ENCODE results near the gene CDKN2B-AS1.

CDKN2B-AS1 gene

GRCh38 chr9:21982861-21983560 is 11.6 kb upstream of the CDKN2B-AS1 start:
- no peak for DNase-seq

GRCh38 chr9:21983561-21983935 is 11.0 kb upstream of the CDKN2B-AS1 start:
- DNase-seq, result no peak

GRCh38 chr9:21984101-21984500 is 10.5 kb upstream of the CDKN2B-AS1 start:
- DNase-seq, result no peak

- no peak for DNase-seq
These were observed 8.5 kb upstream of the CDKN2B-AS1 start for GRCh38 chr9:21985964-21986667.

- no peak for DNase-seq
These were observed 6.3 kb upstream of the CDKN2B-AS1 start for GRCh38 chr9:21988056-21988990.

GRCh38 chr9:21989440-21990189 is 5.0 kb upstream of the CDKN2B-AS1 start:
- DNase-seq, result no peak

GRCh38 chr9:21991072-21991959 is 3.3 kb upstream of the CDKN2B-AS1 start:
- no peak for DNase-seq

GRCh38 chr9:21993007-21993406 is 1.6 kb upstream of the CDKN2B-AS1 start:
- no peak for DNase-seq

- DNase-seq, result peak; percentile 88 to 95
These were observed 567 bp upstream of the CDKN2B-AS1 start, which contains the start of gene CDKN2A for GRCh38 chr9:21993893-21994555. Gene CDKN2A (minus strand): TSS chr9:21994392.

GRCh38 chr9:21995006-21995665 is 545 bp downstream of the CDKN2B-AS1 start:
- DNase-seq, result peak; percentile 45 to 66

GRCh38 chr9:21995666-21996398 is 1.2 kb downstream of the CDKN2B-AS1 start:
- DNase-seq, result peak in 1 of 2 experiments; percentile 51

- peak in 1 of 2 experiments; percentile 24 for DNase-seq
These were observed 1.8 kb downstream of the CDKN2B-AS1 start for GRCh38 chr9:21996438-21996837.

- DNase-seq, result no peak
These were observed 2.3 kb downstream of the CDKN2B-AS1 start for GRCh38 chr9:21996858-21997257.

- DNase-seq, result no peak
These were observed 2.9 kb downstream of the CDKN2B-AS1 start for GRCh38 chr9:21997480-21997879.

GRCh38 chr9:21998026-21998425 is 3.4 kb downstream of the CDKN2B-AS1 start:
- no peak for DNase-seq

- DNase-seq, result no peak
These were observed 7.4 kb downstream of the CDKN2B-AS1 start for GRCh38 chr9:22002038-22002437.

GRCh38 chr9:22005021-22005701 is 10.6 kb downstream of the CDKN2B-AS1 start:
- no peak for DNase-seq

- no peak for DNase-seq
These were observed 11.4 kb downstream of the CDKN2B-AS1 start for GRCh38 chr9:22005702-22006606.
